ENCODE results near the gene SFT2D1.

Gene SFT2D1

GRCh38 chr6:166305562-166306117, 36.7 kb downstream of the SFT2D1 start:
- Histone ChIP-seq H3K27ac (ENCODE audit: low read length) (no peak overlapping the region), H3K36me3 (replicated peaks; ENCODE audit: insufficient read depth, low read length) (no peaks in the 10 kb centered on the region), H3K4me1 (ENCODE audit: low read length) (no peaks in the 10 kb centered on the region), H4K20me1 (ENCODE audit: insufficient read depth, low read length) (no peaks in the 10 kb centered on the region), H3K9ac (ENCODE audit: low read length) (no peak overlapping the region), H3K27me3 (replicated peaks; ENCODE audit: insufficient read depth, low read length) (no peaks in the 10 kb centered on the region), H3F3A (ENCODE audit: insufficient read depth, low read length) (no peaks in the 10 kb centered on the region), H3K9me3 (replicated peaks; ENCODE audit: insufficient read depth, low read length) (no peaks in the 10 kb centered on the region), H3K9me2 (replicated peaks; ENCODE audit: insufficient read depth, low read length) (no peaks in the 10 kb centered on the region), H3K4me2 (ENCODE audit: low read depth, low read length) (no peak overlapping the region), H3K79me2 (ENCODE audit: low read length) (no peaks in the 10 kb centered on the region), H2AFZ (ENCODE audit: low read length) (no peak overlapping the region), H3K4me3 (ENCODE audit: low read length) (no peak overlapping the region)
- TF ChIP-seq CTCF (IDR thresholded peaks at IDR 0.05; ENCODE audit: low read length) (no peak), EZH2 (optimal IDR thresholded peaks at IDR 0.05; ENCODE audit: low read depth, low read length) (no peak), EZH2phosphoT487 (IDR thresholded peaks at IDR 0.05; ENCODE audit: low read length) (no peak)
- DNase-seq = no peak

- Histone ChIP-seq H3K9me2 (replicated peaks; ENCODE audit: insufficient read depth, low read length) (no peaks in the 10 kb centered on the region), H3K27ac (ENCODE audit: low read length) (no peak overlapping the region), H3K36me3 (replicated peaks; ENCODE audit: insufficient read depth, low read length) (no peaks in the 10 kb centered on the region), H3K4me1 (ENCODE audit: low read length) (no peaks in the 10 kb centered on the region), H2AFZ (ENCODE audit: low read length) (no peak overlapping the region), H3K4me3 (ENCODE audit: low read length) (no peak overlapping the region), H3F3A (ENCODE audit: insufficient read depth, low read length) (no peaks in the 10 kb centered on the region), H3K27me3 (replicated peaks; ENCODE audit: insufficient read depth, low read length) (no peaks in the 10 kb centered on the region), H3K9me3 (replicated peaks; ENCODE audit: insufficient read depth, low read length) (no peaks in the 10 kb centered on the region), H3K79me2 (ENCODE audit: low read length) (no peaks in the 10 kb centered on the region), H3K4me2 (ENCODE audit: low read depth, low read length) (no peak overlapping the region), H3K9ac (ENCODE audit: low read length) (no peak overlapping the region), H4K20me1 (ENCODE audit: insufficient read depth, low read length) (no peaks in the 10 kb centered on the region)
- no peak for TF ChIP-seq EZH2phosphoT487 (IDR thresholded peaks at IDR 0.05; ENCODE audit: low read length)
- TF ChIP-seq CTCF (IDR thresholded peaks at IDR 0.05; ENCODE audit: low read length) = no peak
- TF ChIP-seq EZH2 (optimal IDR thresholded peaks at IDR 0.05; ENCODE audit: low read depth, low read length) = no peak
- DNase-seq = no peak
Measured at GRCh38 chr6:166304106-166304505, 38.2 kb downstream of the SFT2D1 start.

- Histone ChIP-seq H3K4me2 (ENCODE audit: low read depth, low read length) (no peak overlapping the region), H3K27ac (ENCODE audit: low read length) (no peak overlapping the region), H3K36me3 (replicated peaks; ENCODE audit: insufficient read depth, low read length) (no peaks in the 10 kb centered on the region), H3K4me3 (ENCODE audit: low read length) (no peak overlapping the region), H3K4me1 (ENCODE audit: low read length) (no peaks in the 10 kb centered on the region), H3K27me3 (replicated peaks; ENCODE audit: insufficient read depth, low read length) (no peaks in the 10 kb centered on the region), H3K9me2 (replicated peaks; ENCODE audit: insufficient read depth, low read length) (no peaks in the 10 kb centered on the region), H3K9ac (ENCODE audit: low read length) (no peak overlapping the region), H2AFZ (ENCODE audit: low read length) (no peak overlapping the region), H3K9me3 (replicated peaks; ENCODE audit: insufficient read depth, low read length) (no peaks in the 10 kb centered on the region), H3K79me2 (ENCODE audit: low read length) (no peaks in the 10 kb centered on the region), H3F3A (ENCODE audit: insufficient read depth, low read length) (no peaks in the 10 kb centered on the region), H4K20me1 (ENCODE audit: insufficient read depth, low read length) (no peaks in the 10 kb centered on the region)
- no peak for DNase-seq
- TF ChIP-seq EZH2 (optimal IDR thresholded peaks at IDR 0.05; ENCODE audit: low read depth, low read length) = no peak
- no peak for TF ChIP-seq EZH2phosphoT487 (IDR thresholded peaks at IDR 0.05; ENCODE audit: low read length)
- no peak for TF ChIP-seq CTCF (IDR thresholded peaks at IDR 0.05; ENCODE audit: low read length)
Measured at GRCh38 chr6:166301611-166302529, 40.5 kb downstream of the SFT2D1 start.
